Heart left ventricle (tissue), 13 donors: ENCODE measurements around the gene PKP1.

Experiments
- CTCF ChIP-seq, 12 donors: fragments of 200-600 bp; sonication (generic) in 4 of 12; IDR thresholded peaks; one replicate each; pipeline versions ENCODE4 v1.5.0 to v1.8.0; 2018 to 2022; ENCODE audit warnings: antibody characterized with exemption in 12 of 12, mild to moderate bottlenecking in 5 of 12
- POLR2A ChIP-seq, 2 donors: fragments of 450-650 bp; IDR thresholded peaks; one replicate each; pipeline ENCODE4 v1.6.1; 2017; ENCODE audit warnings: antibody characterized with exemption in 2 of 2, mild to moderate bottlenecking in 2 of 2, moderate library complexity in 2 of 2
- donor health status: ischemic (EF 13 %, LVEDD 7.1; RV severe dilation, severe dysfunction).
- donor health status: DM: no; HTN: yes; CAD: no.
- donor health status: DM: no; HTN: no; CAD: no.
- donor health status: ischemic (EF 25% LVEDD 6.9; RV normal size, moderate dysfunction).
- donor health status: ischemic (EF 25% LVEDD 5.7; RV mildly dilated, moderate dysfunction).
- donor health status: ischemic (EF 35%, LVEDD 5.7; RV mildly dilated, moderate dysfunction).
- donor health status: nonischemic (EF 11% LVEDD 7.7; RV severe dilation, severe dysfunction).
- donor health status: DM: yes; HTN: yes; CAD: no.
- donor health status: PGD.
- donor health status: ischemic (EF 29% LVEDD 5.4; RV normal size, mild dysfunction).
- donor health status: nonischemic (EF 23%, LVEDD 6.1; RV moderate dilation, normal function).

GRCh38 chr1:201300641-201301040, 17.3 kb downstream of the PKP1 start:
- TF ChIP-seq POLR2A (IDR thresholded peaks at IDR 0.05) (no peak), CTCF (IDR thresholded peaks at IDR 0.05) (no peak)
